CD4-positive, alpha-beta memory T cell (primary cell): ENCODE data around the gene CPLANE2. TPM values are rescaled to one million over a fixed set of nuclear protein-coding genes. Genes with fewer than 3 reads are reported as not detected.
"Not testable (repeated sequence)": the region's sequence is repeated elsewhere in the genome, so short reads cannot be mapped to it uniquely, and the experiment has no call there.

ENCODE experiments used
- CTCF ChIA-PET: fragments of 350-600 bp; sonication (Branson Sonifier 250); formaldehyde crosslinking; loops from one replicate; lab custom pipeline; 2021; ENCODE audit warnings: inconsistent platforms; ENCODE audit not compliant: partially characterized antibody; lab: Charles Lee
- POLR2A ChIA-PET: fragments of 350-600 bp; sonication (Branson Sonifier 250); formaldehyde crosslinking; loops from one replicate; lab custom pipeline; 2021; ENCODE audit not compliant: partially characterized antibody; lab: Charles Lee
- DNase-seq, 5 donors: peaks; one replicate each; pipeline versions ENCODE4 v3.0.0 to v3.0.0-alpha.2; 2020 to 2022; ENCODE audit warnings: mixed read lengths in 1 of 5
- H3K27ac ChIP-seq: one replicate; pipeline ENCODE4 v1.7.0; 2013; ENCODE audit warnings: low read depth, low read length
- H3K27me3 ChIP-seq: 2 replicates; pipeline ENCODE4 v1.7.0; 2013; ENCODE audit warnings: mild to moderate bottlenecking, low read length, moderate library complexity; ENCODE audit not compliant: insufficient read depth
- H3K36me3 ChIP-seq: 2 replicates; pipeline ENCODE4 v1.7.0; 2013; ENCODE audit warnings: mild to moderate bottlenecking, low read length, moderate library complexity; ENCODE audit not compliant: insufficient read depth
- H3K4me1 ChIP-seq: 2 replicates; pipeline ENCODE4 v1.7.0; 2013; ENCODE audit warnings: mild to moderate bottlenecking, low read length, moderate library complexity; ENCODE audit not compliant: insufficient read depth
- H3K4me3 ChIP-seq, 2 donors: one replicate each; pipeline ENCODE4 v1.7.0; 2013; ENCODE audit warnings: low read length in 2 of 2, mild to moderate bottlenecking in 1 of 2
- H3K9me3 ChIP-seq, 2 donors: one replicate each; pipeline ENCODE4 v1.7.0; 2013; ENCODE audit warnings: low read length in 2 of 2, control low read depth in 1 of 2; ENCODE audit not compliant: control insufficient read depth in 1 of 2
- H3K27ac Mint-ChIP-seq, 7 donors: one replicate each; pipeline ENCODE4 v1.8.0; 2020 to 2021; ENCODE audit warnings: mixed read lengths in 7 of 7, mild to moderate bottlenecking in 6 of 7, inconsistent platforms in 3 of 7, moderate library complexity in 3 of 7
- H3K27me3 Mint-ChIP-seq, 2 donors: one replicate each; pipeline ENCODE4 v1.8.0; 2020 to 2021; ENCODE audit warnings: mixed read lengths in 2 of 2
- H3K36me3 Mint-ChIP-seq, 2 donors: one replicate each; pipeline ENCODE4 v1.8.0; 2020 to 2021; ENCODE audit warnings: mixed read lengths in 2 of 2, inconsistent platforms in 1 of 2, mild to moderate bottlenecking in 1 of 2
- H3K4me1 Mint-ChIP-seq, 4 donors: one replicate each; pipeline ENCODE4 v1.8.0; 2020 to 2021; ENCODE audit warnings: mixed read lengths in 4 of 4, mild to moderate bottlenecking in 1 of 4
- H3K4me3 Mint-ChIP-seq, 8 donors: one replicate each; pipeline ENCODE4 v1.8.0; 2020 to 2021; ENCODE audit warnings: mixed read lengths in 8 of 8, mild to moderate bottlenecking in 7 of 8, moderate library complexity in 6 of 8, inconsistent platforms in 3 of 8
- H3K9me3 Mint-ChIP-seq, 8 donors: one replicate each; pipeline ENCODE4 v1.8.0; 2020 to 2021; ENCODE audit warnings: mixed read lengths in 8 of 8, mild to moderate bottlenecking in 5 of 8, inconsistent platforms in 3 of 8, moderate library complexity in 1 of 8
- intact Hi-C: fragments of 100-400 bp; cut with micrococcal nuclease; formaldehyde crosslinking; loops from one replicate; pipeline ENCODE4 v1.15.1; 2023
- polyA plus RNA-seq, 2 donors: library from polyadenylated mRNA; unstranded; fragments of 300-500 nt; fragmentation: Illumina TruSeq; gene quantifications; one replicate each; pipeline ENCODE4 v1.2.3, GENCODE V29; 2021
- total RNA-seq, 2 experiments: library from RNA; stranded (reverse); gene quantifications; one replicate each; pipeline ENCODE4 v1.2.3, GENCODE V29; 2021

CPLANE2 gene
- total and polyA plus RNA-seq, 4 experiments from 2014 or later = 2.4 to 13.6 (median 7.5) TPM

GRCh38 chr1:16249596-16250241 lies 12.7 kb upstream of the CPLANE2 start:
- intact Hi-C loops = no loop called here
- peaks cover 36% of the 10 kb centered on the region for H3K36me3 ChIP-seq
- no peak for DNase-seq
- Mint-ChIP-seq H3K4me3 (no peak overlapping the region), H3K27ac (peak overlapping the region; percentile 8 to 87 (median 30)), H3K36me3 (peaks cover 21 to 50% of the 10 kb centered on the region in 2 donors), H3K4me1 (peaks cover 0 to 11% (median 2%) of the 10 kb centered on the region in 4 donors), H3K27me3 (no peaks in the 10 kb centered on the region), H3K9me3 (no peaks in the 10 kb centered on the region)
- no peaks in the 10 kb centered on the region for H3K27me3 ChIP-seq
- no peak overlapping the region for H3K27ac ChIP-seq
- CTCF ChIA-PET = interaction anchor here (0.8 to 2.6 kb wide), 4 partner anchors 11 to 167 kb away, joined by 3 to 10 read pairs (median 3); partner anchors contain the start of gene CPLANE2
- POLR2A ChIA-PET = no interaction called here
- H3K9me3 ChIP-seq = no peaks in the 10 kb centered on the region
- no peak overlapping the region for H3K4me3 ChIP-seq
- H3K4me1 ChIP-seq = peaks cover 11% of the 10 kb centered on the region

- Mint-ChIP-seq H3K4me1 (peaks cover 5 to 11% (median 5%) of the 10 kb centered on the region in 4 donors), H3K4me3 (no peak overlapping the region), H3K27ac (peak overlapping the region in 6 of 7 donors; percentile 20 to 79 (median 37)), H3K9me3 (no peaks in the 10 kb centered on the region), H3K27me3 (no peaks in the 10 kb centered on the region), H3K36me3 (peaks cover 14 to 46% of the 10 kb centered on the region in 2 donors)
- DNase-seq = no peak
- ChIA-PET CTCF (interaction anchor here (0.8 to 2.6 kb wide), 9 partner anchors 12 to 170 kb away, joined by 3 to 10 read pairs (median 3); partner anchors contain the start of gene CPLANE2), POLR2A (no interaction called here)
- intact Hi-C loops = no loop called here
- Histone ChIP-seq H3K36me3 (peaks cover 33% of the 10 kb centered on the region), H3K4me3 (no peak overlapping the region), H3K4me1 (peaks cover 16% of the 10 kb centered on the region), H3K27me3 (no peaks in the 10 kb centered on the region), H3K9me3 (no peaks in the 10 kb centered on the region), H3K27ac (no peak overlapping the region)
These were observed 11.9 kb upstream of the CPLANE2 start for GRCh38 chr1:16248603-16249516.

- ChIA-PET CTCF (interaction anchor here (0.7 to 2.6 kb wide), 9 partner anchors 11 to 169 kb away, joined by 3 to 10 read pairs (median 3); partner anchors contain the start of gene CPLANE2), POLR2A (no interaction called here)
- no peak for DNase-seq
- Histone ChIP-seq H3K9me3 (no peaks in the 10 kb centered on the region), H3K4me1 (peaks cover 17% of the 10 kb centered on the region), H3K27me3 (no peaks in the 10 kb centered on the region), H3K4me3 (no peak overlapping the region), H3K36me3 (peaks cover 30% of the 10 kb centered on the region), H3K27ac (no peak overlapping the region)
- H3K36me3 Mint-ChIP-seq = peaks cover 11 to 41% of the 10 kb centered on the region in 2 donors
- H3K9me3 Mint-ChIP-seq = no peaks in the 10 kb centered on the region
- no peaks in the 10 kb centered on the region for H3K27me3 Mint-ChIP-seq
- H3K4me1 Mint-ChIP-seq = peaks cover 5 to 11% (median 5%) of the 10 kb centered on the region in 4 donors
- H3K4me3 Mint-ChIP-seq = no peak overlapping the region
- peak overlapping the region in 2 of 7 donors; percentile 6 to 61 for H3K27ac Mint-ChIP-seq
- intact Hi-C loops = no loop called here
These were observed 11.0 kb upstream of the CPLANE2 start for GRCh38 chr1:16248007-16248436.

GRCh38 chr1:16247441-16247840 lies 10.5 kb upstream of the CPLANE2 start:
- H3K4me3 Mint-ChIP-seq = no peak overlapping the region
- Histone ChIP-seq H3K36me3 (peaks cover 24% of the 10 kb centered on the region), H3K9me3 (no peaks in the 10 kb centered on the region), H3K4me1 (peaks cover 17% of the 10 kb centered on the region), H3K4me3 (no peak overlapping the region), H3K27me3 (no peaks in the 10 kb centered on the region), H3K27ac (no peak overlapping the region)
- ChIA-PET CTCF (interaction anchor here (0.7 to 2.6 kb wide), 9 partner anchors 10 to 168 kb away, joined by 3 to 10 read pairs (median 3); partner anchors contain the start of gene CPLANE2), POLR2A (no interaction called here)
- no peaks in the 10 kb centered on the region for H3K27me3 Mint-ChIP-seq
- peak overlapping the region in 3 of 7 donors; percentile 6 to 75 (median 19) for H3K27ac Mint-ChIP-seq
- H3K4me1 Mint-ChIP-seq = peaks cover 5 to 11% (median 5%) of the 10 kb centered on the region in 4 donors
- no peak for DNase-seq
- H3K9me3 Mint-ChIP-seq = no peaks in the 10 kb centered on the region
- H3K36me3 Mint-ChIP-seq = peaks cover 9 to 36% of the 10 kb centered on the region in 2 donors
- intact Hi-C loops = no loop called here

GRCh38 chr1:16246961-16247360 lies 10.0 kb upstream of the CPLANE2 start:
- no peak overlapping the region for H3K27ac ChIP-seq
- peaks cover 17% of the 10 kb centered on the region for H3K4me1 ChIP-seq
- Mint-ChIP-seq H3K4me3 (no peak overlapping the region), H3K4me1 (peaks cover 5 to 8% (median 5%) of the 10 kb centered on the region in 4 donors), H3K27me3 (no peaks in the 10 kb centered on the region), H3K36me3 (peaks cover 5 to 32% of the 10 kb centered on the region in 2 donors), H3K27ac (peak overlapping the region in 2 of 7 donors; percentile 13 to 75), H3K9me3 (no peaks in the 10 kb centered on the region)
- no peaks in the 10 kb centered on the region for H3K27me3 ChIP-seq
- intact Hi-C loops = no loop called here
- H3K9me3 ChIP-seq = no peaks in the 10 kb centered on the region
- H3K36me3 ChIP-seq = peaks cover 20% of the 10 kb centered on the region
- ChIA-PET POLR2A (no interaction called here), CTCF (interaction anchor here (1.0 to 2.6 kb wide), 6 partner anchors 10 to 168 kb away, joined by 3 to 10 read pairs (median 4); partner anchors contain the start of gene CPLANE2)
- no peak for DNase-seq
- no peak overlapping the region for H3K4me3 ChIP-seq

GRCh38 chr1:16246239-16246638 lies 9.3 kb upstream of the CPLANE2 start:
- Mint-ChIP-seq H3K27ac (peak overlapping the region in 1 of 7 donors; percentile 73), H3K36me3 (peaks cover 0 to 25% of the 10 kb centered on the region in 2 donors)
- H3K4me1 Mint-ChIP-seq, H3K27ac ChIP-seq, POLR2A ChIA-PET, H3K9me3 ChIP-seq, DNase-seq, H3K4me3 Mint-ChIP-seq, H3K27me3 ChIP-seq, intact Hi-C loops, H3K4me3 ChIP-seq, H3K27me3 Mint-ChIP-seq, H3K9me3 Mint-ChIP-seq: not testable (repeated sequence)
- CTCF ChIA-PET = interaction anchor here (2.8 to 5.5 kb wide), 3 partner anchors 8 to 167 kb away, joined by 7 to 63 read pairs (median 31); no protein-coding TSS in a partner anchor
- peaks cover 14% of the 10 kb centered on the region for H3K36me3 ChIP-seq
- peaks cover 17% of the 10 kb centered on the region for H3K4me1 ChIP-seq
